Measurements from ENCODE around the gene CHRNG.

The CHRNG gene

DNA sequence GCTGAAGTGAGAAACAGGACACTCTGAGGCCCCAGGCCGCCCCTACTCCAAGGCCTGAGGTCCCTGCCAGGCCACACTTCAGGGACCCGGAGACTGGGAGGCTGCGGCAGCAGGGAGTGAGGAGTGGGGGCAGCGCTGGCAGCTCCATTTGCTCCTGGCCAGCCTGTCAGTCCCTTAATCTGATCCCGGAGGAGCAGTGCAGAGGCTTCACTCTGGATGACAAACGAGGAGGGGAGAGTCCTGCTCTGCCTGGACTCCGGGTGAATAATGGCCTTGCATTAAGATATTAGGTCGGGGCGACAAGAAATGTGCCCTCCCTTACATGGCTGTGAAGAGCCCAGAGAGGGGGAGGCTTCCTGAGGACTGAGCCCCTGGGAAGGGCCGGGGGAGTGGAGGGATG, 33.6 kb upstream of the CHRNG start:
- DNase-seq (ENCODE audit: low read depth), result no peak
- TF ChIP-seq, protein P1, sequence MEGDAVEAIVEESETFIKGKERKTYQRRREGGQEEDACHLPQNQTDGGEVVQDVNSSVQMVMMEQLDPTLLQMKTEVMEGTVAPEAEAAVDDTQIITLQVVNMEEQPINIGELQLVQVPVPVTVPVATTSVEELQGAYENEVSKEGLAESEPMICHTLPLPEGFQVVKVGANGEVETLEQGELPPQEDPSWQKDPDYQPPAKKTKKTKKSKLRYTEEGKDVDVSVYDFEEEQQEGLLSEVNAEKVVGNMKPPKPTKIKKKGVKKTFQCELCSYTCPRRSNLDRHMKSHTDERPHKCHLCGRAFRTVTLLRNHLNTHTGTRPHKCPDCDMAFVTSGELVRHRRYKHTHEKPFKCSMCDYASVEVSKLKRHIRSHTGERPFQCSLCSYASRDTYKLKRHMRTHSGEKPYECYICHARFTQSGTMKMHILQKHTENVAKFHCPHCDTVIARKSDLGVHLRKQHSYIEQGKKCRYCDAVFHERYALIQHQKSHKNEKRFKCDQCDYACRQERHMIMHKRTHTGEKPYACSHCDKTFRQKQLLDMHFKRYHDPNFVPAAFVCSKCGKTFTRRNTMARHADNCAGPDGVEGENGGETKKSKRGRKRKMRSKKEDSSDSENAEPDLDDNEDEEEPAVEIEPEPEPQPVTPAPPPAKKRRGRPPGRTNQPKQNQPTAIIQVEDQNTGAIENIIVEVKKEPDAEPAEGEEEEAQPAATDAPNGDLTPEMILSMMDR (IDR thresholded peaks at IDR 0.05; ENCODE audit: control insufficient read depth, extremely low read depth, insufficient read depth), result no peak
- H3K4me3 ChIP-seq (ENCODE audit: low read depth, low read length), result no peak overlapping the region

DNA sequence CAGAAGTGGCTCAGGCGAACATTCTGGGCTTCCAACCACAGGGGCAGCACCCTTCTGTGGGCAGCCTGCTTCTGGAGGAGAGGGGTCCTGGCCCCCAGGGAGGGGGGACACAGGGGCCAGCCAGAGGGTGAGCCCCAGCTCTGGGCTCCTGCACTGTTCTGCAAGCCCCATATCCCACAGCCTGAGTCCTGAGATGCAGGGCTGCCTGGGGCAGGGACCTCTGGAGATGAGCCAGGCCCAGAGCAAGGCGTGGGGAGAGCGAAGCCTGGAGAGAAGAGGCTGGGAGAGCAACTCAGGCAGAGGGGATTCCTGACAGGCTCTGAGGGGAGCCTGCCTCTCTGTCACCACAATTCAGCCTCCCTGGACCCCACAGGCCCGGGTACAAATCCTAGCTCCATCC, 32.8 kb upstream of the CHRNG start:
- H3K4me3 ChIP-seq (ENCODE audit: low read depth, low read length), result no peak overlapping the region
- TF ChIP-seq, protein P1 (IDR thresholded peaks at IDR 0.05; ENCODE audit: control insufficient read depth, extremely low read depth, insufficient read depth), result no peak
- no peak for DNase-seq (ENCODE audit: low read depth)

DNA sequence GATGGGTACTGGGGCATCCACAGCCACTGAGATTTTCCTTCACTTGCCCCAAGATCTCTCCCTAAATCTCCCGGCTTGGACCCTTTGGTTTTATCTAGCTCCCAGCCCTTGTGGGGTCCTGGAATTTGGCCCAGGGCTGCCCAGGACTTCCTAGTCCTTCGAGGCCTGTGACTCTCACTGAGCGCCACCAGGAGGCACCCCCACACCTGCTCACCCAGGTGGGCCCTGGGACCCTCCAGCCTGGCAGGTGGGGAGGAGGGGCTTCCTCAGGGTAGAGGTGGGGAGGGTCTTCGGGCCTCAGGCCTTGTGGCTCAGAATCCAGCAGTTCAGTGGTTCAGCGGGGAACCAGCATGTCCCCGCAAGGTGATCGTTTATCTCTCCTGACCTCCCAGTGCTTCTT, 31.2 kb upstream of the CHRNG start:
- no peak for DNase-seq (ENCODE audit: low read depth)
- TF ChIP-seq, protein P1 (IDR thresholded peaks at IDR 0.05; ENCODE audit: control insufficient read depth, extremely low read depth, insufficient read depth), result no peak

DNA sequence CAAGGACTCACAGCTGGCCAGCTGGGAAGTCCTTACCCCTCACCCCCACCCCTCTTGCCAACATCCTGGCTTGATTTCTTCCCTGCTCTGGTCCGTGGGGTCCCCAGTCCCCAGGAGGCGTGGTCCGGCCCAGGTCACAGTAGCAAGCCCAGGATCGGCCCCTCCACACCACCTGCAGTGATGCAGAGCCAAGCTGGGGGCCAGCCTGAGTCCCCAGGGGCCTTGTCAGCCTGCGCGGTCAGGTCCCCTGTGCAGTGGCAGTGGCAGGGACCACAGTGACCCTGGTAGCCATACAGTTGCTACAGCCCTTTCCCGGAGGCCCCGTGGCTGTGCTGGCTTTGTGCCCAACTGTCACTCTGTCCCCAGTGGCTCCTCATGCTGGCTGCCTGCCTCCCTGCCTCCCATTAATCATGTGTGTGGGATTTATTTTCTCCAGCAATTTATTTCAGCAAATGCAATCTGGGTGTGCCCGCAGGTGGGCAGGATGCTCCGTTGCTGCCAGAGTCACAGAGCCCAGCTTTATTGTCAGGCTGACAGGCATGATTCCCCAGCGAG, 28.1 kb upstream of the CHRNG start:
- no peak for DNase-seq (ENCODE audit: low read depth)
- TF ChIP-seq, protein P1 (IDR thresholded peaks at IDR 0.05; ENCODE audit: control insufficient read depth, extremely low read depth, insufficient read depth), result no peak

More for the DNA sequence above, 31.2 kb upstream of the CHRNG start:
- no peak overlapping the region for H3K4me3 ChIP-seq (ENCODE audit: low read depth, low read length)

DNA sequence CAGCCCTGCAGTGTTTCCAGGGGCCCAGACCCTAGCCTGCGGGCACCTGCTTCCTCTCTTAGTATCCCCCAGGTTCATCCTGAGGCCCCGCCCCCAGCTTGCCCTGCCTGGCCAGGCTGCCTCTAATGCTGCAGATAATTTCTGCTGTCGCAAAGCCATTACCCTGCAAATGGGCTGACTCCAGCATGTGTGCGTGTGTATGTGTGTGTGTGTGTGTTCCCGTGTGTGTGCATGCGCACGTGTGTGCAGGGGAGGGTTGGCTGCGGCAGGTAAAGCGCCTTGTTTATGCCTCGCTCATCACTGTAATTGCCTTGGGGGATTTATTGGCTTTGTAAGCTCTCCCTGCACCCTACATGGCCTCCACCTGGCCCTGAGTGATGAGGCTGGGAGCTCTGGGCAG, 26.9 kb upstream of the CHRNG start:
- DNase-seq (ENCODE audit: low read depth), result no peak
- no peak overlapping the region for H3K4me3 ChIP-seq (ENCODE audit: low read depth, low read length)
- TF ChIP-seq, protein P1 (IDR thresholded peaks at IDR 0.05; ENCODE audit: control insufficient read depth, extremely low read depth, insufficient read depth), result no peak

More for the DNA sequence above, 28.1 kb upstream of the CHRNG start:
- H3K4me3 ChIP-seq (ENCODE audit: low read depth, low read length), result no peak overlapping the region

DNA sequence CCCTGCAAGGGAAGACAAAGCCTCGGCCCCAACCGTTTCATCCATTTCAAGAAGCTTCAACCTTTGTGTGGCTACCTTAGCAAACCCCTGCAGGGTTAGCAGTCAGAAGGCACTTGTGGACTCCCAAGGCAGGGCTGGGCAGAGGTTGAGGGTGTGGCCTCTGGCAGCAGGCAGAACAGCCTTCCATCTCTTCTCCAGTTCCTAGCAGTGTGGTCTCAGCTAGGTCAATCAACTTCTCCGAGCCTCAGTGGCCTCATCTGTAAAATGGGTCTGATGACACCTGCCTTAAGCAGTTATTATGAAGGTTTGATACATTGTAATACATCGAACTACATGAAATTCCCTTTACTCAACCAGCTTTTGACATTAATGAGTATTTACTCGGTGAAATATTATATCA, 26.1 kb upstream of the CHRNG start:
- TF ChIP-seq, protein P1 (IDR thresholded peaks at IDR 0.05; ENCODE audit: control insufficient read depth, extremely low read depth, insufficient read depth), result no peak
- H3K4me3 ChIP-seq (ENCODE audit: low read depth, low read length), result no peak overlapping the region
- no peak for DNase-seq (ENCODE audit: low read depth)

DNA sequence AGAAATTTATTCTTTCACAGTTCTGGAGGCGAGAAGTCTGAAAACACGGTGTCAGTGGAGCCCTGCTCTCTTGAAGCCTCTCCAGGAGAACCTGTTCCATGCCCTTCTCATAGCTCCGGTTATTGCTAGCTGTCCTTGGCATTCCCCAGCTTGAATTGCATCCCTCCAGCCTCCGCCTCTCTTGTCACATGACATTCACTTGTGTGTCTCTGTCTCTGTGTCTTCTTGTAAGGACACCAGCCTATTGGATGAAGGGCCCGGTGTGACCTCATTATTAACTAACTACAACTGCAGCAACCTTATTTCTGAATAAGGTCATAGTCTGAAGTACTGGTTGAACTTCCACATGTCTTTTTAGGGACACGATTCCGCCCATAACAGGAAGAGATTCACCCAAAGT, 23.9 kb upstream of the CHRNG start:
- DNase-seq (ENCODE audit: low read depth), result no peak
- TF ChIP-seq, protein P1 (IDR thresholded peaks at IDR 0.05; ENCODE audit: control insufficient read depth, extremely low read depth, insufficient read depth), result no peak
- no peak overlapping the region for H3K4me3 ChIP-seq (ENCODE audit: low read depth, low read length)
